A172 (cell line): ENCODE results near the gene DLG1. TPM values are rescaled to one million over a fixed set of nuclear protein-coding genes. Genes with fewer than 3 reads are reported as not detected.

ENCODE experiments used
- DNase-seq: peaks from one replicate; pipeline ENCODE4 v3.0.0-alpha.2; 2015; ENCODE audit warnings: low spot score
- total RNA-seq: library from RNA; depleted of rRNA; stranded (reverse); fragments of >200 nt; shearing (Covaris generic); gene quantifications from 2 replicates; pipeline ENCODE4 v1.2.3, GENCODE V29; 2014

Gene DLG1
- total RNA-seq, 1 experiment from 2014 or later: 148 TPM

DNA sequence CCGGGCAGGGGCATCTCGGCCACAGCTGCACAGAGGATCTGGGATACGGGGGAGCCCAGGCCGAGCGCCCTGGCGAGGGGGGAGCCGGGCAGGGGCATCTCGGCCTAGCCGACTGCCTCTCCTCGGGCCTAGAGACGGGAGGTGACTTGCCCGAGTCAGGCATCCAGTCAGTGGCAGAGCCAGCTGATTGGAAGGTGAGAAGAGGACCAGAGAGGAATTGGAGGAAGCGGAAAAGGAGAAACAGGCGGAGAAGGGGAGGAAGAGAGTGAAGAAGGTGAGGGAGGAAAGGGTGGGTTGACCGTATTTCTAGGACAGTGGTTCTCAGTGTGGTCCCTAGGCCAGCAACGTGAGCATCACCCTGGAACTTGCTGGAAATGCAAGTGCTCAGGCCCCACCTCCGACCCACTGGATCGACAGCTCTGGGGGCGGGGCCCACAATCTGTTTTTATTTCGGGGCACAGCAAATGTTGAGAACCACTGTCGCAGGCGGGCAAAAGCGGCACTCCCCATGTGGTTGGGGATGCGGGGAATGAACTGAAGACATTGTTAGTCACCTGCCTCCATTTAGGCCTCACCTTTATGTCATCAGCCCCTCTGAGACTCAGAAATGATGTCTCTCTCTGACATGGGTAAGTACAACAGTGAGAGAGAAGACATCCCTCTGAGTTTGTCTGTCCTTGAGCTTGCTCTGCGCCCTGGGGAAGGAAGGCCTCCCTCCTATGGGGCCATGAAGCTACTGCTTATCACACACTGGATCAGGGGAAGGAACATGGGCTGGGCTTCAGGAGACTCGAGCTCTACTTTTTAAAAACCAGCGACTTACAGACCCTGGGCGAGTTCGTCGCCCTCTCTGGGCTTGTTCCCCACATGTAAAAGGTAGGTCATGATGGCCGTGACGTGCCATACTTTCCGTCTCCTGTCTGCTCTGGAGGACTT is 267.8 kb downstream of the DLG1 start:
- no peak for DNase-seq

DNA sequence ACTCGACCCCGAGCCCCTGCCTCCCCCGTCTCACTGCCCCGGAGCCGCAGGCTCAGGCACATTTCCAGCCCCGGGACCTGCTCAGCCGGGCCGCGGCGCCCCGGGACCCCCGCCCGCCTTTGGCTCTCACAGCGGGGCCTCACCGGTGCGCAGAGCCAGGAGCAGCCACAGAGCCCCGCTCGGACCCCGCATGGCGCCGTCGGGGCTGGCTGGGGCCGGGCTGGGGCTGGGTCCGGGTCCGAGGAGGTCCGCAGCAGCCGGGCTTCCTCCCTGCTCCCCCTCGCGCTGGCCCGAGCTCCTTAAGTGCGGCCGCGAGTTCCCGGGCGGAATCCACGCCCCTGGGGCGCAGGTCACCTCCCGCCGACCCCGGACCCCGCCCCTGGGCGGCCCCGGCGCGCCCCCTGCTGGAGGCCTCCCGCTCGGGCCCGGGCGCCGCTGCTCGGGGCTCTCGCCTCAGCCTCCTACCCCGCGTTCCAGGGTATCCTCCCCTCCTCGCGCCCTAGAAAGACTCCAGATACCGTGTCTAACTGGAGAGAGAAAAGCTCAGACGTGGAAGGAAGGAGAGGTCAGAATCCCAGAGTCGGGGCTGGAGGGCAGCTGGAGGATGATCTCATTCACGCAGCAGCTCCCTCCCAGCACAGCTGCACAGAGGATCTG is 268.8 kb downstream of the DLG1 start, which contains the start of gene MELTF:
MELTF (minus strand) TSS at position 307 of the 657 bp plus-strand sequence; CDS start at position 192, 115 bp downstream.
- peak; percentile 49 for DNase-seq

DNA sequence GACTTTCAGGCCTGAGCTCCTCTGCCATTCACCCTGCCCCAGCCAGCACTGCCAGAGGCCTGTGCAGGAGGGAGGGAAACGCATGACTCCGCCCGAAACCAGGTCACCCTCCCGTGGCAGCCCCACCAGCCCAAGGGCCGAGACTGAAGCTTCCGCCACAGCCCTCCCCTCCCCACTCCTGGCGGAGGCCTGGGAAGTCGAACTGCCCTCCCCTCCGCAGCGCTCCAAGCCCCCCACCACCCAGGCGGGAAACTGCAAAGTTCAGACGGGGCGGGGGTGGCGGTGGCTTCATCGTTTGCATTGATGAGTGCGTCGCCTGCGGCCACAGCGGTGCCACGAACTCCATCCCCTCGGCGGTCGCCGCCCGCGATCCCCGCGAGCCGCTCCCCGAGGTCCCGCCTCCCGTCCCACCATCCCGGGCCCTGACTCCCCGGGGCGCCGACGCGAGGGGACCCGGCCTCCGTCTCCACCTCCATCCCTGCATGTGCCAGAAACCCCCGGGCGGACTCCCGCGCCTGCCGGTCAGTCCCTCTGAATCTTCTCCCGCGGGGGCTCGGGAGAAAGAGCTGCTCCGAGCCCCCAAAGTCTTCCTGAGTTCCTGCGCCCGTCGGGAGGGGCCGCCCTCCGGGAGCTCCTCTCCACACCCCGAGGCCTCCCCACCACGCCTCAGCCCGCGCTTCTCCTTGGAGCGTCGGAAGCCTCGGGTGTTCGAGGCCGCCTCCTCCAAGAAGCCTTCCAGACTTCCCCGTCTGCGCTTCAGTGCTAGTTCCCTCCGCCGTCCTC is 269.5 kb downstream of the DLG1 start:
- DNase-seq: peak; percentile 34

DNA sequence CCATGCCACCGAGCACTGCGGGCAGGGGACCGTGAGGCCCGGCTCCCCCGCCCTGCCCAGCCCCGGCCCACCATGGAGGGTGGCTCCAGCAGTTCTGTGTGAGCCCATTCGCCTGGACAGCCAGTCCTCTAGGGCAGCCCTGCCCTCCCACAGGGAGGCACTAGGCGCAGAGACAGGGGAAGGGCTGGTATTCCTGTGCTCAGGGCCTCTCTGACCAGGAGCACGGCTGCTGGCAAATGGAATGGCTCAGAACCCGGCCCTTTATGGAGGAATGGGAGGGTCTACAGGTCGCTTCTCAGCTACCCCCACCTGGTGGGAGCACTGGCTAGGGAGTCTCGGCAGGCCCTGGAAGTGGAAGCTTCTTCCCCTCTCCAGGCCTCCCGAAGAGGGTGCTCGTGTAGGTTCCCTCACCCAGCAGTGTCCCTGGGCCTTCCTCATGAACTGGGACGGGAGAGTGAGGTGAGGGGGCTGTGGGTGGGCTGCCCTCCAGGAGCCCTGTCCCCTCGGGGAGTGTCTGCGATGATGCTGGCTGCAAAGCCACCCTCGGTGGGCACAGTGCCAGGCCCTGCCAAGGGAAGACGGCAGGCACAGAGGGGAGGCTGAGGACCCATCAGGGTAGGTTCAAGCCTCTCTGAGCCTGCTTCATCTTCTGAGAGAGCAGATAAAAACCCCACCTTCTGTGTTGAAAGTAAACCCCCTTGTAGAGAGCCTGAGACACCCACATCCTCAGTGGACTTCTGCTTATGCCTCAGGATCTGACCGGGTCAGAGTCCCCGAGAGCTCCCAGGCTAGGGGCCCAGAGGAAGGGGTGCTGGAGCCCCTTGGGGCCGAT is 270.3 kb downstream of the DLG1 start:
- DNase-seq: no peak

DNA sequence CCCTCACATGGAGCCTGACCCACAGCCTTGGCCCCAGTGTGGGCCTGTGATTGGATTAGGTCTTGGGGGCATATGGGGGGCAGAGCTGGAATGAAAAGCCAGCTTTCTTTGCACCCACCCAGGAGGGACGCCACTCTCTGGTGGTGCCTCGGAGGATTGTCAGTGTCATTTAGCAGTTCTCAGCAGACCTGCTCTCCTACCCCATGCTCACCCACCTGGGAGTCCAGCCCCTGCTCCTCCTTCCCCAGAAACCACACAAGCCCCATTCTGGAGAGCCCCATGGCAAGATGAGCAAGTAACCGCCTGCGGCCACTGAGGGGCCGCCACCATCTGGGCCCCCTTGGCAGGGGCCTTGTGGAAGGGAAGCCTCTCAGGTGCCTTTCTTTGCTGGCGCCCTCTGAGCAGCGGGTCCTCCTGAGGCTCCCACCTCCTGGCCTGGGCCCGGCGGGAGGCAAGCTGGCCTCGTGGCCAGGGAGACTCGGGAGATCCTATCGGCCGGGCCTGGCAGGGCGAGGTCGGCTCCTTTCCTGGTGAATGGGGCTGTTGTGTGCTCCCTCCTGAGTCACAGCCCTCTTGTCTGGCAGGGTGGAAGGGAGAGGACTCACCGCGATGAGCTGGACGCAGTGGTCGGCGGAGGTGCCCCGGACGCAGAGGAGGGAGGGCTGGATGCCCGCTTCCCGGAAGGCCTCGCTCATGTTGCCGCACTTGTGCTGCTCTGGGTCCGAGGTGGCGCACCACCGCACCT is 271.1 kb downstream of the DLG1 start:
- DNase-seq: peak; percentile 33

DNA sequence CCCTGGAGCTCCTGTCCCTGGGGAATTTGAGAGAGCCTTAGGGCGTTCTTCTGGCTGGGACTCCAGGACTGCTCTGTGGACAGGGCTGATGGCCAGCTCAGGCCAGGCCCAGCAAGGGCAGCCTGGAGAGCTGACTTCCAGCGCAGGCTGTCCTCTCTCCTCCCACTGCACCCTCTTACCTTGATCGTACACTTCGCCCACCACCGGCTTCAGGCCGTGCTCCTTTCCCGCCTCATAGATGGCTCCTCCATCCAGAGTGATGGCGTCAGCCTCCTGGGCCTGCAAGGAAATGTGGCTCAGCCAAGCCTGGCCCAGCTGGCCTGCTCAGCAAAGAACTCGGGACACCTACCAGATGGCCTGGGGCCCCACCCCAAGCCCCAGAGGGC is 271.9 kb downstream of the DLG1 start:
- no peak for DNase-seq

DNA sequence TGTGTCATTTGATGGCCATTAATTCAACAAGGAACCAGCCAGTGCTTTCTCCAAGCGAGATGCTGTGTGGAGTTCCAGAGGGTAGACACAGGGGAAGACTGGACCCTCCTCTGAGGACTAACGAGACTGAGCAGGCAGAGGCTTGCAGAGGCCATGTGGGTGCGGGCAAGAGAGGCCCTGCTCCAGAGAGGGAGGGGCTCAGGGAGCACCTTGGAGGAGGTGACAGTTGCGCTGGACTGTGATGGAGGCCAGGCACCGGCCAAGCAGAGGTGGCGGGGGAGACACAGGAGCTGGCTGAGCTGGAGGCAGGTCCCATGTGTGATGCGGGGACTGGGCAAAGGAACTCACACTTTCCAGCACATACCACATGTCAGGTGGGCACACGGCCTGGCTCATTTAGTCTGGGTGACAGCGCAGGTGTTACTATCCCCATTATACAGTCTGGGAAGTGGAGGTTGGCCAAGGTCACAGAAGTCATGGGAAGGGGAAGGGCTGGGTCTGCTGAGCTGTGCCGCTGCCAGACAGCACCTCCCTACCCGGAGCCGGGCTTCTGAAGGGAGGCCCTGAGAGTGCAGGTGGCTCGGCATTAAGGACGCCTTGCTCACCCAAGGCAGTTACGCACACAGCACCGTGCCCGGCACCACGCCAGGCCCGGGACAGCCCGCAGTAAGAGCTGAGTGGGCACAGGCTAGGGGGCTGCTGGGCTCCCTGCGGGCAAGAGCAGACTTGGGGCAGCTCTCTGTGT is 272.5 kb downstream of the DLG1 start:
- no peak for DNase-seq

DNA sequence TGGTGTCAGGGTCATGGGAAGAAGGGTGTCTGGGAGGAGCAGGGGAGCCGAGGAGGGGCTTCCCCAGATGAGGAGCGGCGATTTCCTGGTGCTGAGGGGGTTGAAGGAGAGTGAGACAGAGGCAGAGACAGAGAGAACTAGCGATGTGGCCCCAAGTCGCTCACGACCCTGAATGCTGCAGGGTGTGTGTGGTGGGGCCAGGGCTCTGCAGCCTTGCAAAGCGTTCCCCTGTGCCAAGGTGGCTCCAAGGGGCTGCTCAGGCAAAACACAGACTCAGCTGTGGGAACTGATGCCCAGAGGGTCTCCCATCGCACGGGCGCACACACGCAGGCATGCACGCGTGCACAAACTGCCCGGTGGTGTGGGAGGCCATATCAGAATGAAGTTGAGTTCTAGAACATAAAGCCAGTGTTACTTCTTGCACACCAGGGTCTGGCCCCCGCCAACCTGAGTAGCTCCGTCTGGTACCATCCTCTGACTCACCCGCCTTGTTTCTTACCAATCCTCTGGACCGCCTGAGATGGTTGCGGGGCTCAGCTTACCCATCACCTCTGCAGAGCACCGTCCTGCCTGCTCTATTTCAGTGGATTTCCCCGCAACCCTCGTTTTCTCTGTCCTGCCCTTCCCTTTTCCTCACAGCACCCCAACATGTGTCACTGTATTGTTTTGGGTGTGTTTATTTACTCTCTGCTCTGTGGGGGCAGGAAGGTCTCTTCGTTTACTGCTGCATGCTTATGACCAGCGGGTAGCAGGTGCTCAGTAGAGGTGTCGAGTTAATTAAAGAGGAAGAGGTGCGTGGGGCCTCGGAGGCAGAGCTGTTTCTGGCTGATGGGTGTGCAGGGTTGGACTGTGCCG is 273.3 kb downstream of the DLG1 start:
- DNase-seq: no peak

DNA sequence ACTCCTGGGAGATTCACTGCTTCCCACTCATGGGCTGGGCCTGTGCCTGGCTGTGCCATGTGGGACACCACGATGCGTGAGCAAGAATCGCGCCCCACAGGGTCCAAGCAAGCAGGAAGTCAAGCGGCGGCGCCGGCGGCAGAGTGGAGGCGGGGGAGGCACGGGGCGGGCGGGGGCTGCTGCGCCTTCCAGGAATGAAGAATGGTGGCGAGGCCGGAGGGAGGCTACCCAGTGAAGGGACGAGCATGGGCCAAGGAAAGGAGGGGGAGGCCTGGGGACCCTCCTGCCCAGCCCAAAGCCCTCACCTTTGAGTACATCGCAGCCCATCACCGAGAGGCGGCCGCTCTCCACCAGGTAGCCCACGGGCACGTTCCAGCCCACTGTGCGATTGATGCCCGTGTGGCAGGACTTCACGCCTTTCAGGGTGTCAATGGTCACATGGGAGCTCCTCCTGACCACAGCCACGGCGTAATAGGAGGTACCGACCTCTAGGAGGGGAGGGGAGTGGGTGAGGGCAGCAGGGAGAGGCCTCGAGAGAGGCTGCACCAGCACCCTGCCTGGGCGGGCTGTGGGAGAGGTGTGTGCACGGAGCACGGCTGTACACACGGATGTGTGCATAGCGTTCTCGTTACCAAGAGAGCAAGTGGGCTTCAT is 274.3 kb downstream of the DLG1 start:
- no peak for DNase-seq

DNA sequence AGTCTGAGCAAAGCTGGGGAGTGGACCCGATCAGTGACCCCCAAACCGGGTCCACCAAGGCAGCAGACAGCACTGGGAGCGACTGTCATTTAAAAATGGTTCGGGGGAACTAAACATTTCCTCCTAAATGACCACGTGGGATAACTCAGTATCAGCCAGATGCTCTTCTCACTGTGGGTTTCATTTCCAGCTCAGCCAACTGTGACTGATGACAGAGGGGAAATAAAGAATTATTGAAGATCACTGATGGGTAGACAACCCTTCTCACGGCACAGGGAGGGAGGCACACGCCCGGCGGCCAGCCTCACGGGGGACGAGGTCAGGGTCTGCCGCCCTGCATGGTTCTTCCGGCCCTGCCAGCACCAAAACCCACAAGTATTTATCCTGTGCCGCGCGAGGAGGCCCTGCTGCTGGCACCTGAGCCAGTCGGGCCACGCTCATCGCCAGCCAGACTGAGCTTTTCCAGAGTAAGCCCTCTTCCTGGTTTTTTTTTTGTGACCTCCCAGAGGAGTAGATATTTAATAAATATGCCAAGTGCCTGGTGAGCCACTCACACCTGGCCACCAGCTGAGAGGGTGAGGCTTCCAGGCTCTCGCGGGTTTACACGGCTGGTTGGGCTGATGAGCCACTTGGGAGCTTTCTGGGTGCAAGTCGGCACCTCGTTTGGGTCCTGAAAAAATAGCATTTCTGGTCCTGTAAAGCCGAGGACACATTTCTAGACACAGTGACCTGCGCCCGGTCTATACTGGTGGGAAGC is 275.0 kb downstream of the DLG1 start:
- DNase-seq: no peak

DNA sequence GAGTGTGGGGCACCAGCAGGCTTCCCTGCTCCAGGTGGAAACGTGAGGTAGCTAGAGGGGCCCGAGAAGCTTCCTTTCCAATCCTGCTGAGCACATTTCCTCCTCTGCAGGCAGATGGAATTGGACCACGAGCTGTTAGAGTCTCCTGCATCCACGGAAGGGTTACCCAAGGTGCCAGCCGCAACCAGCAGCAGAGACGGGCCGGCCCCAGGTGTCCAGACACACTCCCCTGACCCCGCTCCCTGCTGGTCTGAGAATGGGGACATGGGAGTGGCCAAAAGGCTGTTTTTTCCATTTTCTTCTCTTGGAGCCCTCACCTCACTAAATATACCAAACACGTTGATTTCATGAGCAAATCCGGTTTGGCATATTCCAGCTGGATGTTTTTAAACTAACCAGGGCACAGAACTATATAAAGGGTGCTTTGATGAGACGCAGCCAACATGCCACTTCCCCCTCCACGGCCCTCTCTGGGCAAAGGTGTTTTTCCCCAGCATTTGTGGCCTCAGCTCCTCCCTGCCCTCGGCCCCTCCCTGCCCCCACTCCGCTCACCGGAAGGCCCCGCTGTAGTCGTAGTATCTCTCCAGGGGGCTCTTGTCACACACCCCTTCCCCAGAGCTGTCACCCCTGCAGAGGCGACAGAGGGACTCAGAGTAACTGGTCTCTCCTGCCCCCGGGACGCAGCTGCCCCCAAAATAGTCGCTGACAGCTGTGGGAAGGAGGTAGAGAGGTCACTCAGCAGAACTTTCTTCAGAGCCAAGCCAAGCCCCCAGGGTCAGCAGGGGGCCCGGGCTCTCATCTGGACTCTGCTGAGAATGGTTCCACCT is 275.8 kb downstream of the DLG1 start:
- DNase-seq: no peak

DNA sequence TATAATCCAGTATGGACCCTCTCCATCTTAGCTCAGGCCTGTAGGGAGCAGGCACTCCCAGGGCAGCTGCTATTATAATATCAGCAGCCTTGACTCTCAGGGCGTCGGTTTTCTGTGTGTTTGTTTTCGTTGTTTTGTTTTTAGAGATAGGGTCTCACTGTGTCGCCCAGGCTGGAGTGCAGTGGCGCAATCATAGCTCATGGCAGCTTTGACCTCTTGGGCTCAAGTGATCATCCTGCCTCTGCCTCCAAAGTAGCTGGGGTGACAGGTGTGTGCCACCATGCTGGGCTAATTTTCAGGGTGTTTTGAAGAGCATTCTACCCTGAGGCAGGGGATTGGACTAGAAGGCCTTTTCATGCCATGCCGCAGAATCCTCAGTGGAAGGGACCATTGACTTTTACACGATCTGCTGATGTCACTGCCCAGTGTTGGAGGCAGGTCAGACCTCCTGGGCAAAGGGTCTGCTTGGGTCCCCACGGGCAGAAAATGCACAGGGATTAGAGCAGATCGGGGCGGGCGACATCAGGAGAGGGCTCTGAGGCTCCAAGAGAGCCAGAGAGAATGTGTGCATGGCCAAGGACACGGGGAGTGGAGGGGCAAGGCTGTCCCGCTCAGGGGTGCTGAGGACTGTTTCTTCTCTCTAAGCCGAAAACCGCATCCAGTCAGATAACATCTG is 276.5 kb downstream of the DLG1 start:
- no peak for DNase-seq

DNA sequence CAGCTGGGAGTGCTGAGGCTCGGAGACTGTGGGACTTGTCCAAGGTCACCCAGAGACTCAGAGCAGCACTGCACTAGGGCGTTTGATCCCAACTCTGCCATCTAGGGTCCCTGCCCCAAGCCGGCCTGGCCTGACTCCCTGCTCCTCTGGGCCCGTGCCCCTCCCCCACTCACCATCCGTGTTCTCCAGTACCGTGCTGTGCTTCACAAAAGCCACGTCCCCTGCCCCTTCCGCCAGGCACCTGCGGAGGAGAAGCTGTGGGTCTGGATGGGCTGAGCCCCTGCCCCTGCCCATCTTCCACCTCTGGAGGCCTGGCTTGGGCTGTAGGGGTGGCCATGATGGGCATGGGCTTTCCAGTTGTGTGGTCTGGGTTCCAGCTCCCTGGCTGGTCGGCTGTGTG is 277.2 kb downstream of the DLG1 start:
- no peak for DNase-seq

DNA sequence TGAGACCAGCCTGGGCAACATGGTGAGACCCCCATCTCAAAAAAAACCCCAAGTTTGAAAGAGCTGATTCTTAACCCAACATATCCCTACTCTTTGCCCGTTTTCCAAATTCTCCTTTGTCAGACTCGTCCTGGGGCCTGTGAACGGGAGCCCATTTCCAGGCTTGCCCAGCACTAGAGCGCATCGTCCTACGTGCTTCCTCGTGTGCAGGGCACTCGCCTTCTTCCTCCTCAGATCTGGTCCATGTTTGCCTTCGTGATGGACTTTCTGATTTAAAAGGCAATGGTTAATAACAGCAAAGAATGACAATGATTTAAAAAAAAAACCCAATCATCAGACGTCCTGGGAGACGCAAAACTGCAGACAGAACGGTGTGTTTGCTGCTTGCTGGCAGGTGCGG is 278.9 kb downstream of the DLG1 start:
- no peak for DNase-seq

DNA sequence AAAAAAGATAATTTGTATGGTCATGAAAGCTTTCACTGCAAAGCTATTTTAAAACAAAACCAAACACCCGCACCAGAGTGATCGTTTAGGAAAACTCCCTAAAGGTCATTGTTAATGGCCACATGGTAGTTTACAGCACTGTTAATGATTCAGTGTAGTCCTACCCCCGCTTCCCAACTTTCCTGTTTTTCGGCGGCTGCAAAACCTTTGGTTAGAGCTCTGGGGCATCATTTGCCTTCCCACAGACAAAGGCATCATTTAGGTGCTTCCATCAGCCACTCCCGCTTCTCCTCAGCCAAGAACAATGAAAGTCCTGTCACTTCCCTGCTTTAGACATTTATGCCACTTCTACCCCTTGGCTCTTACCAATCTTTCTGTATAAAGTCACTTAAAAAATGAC is 279.4 kb downstream of the DLG1 start:
- DNase-seq: no peak

DNA sequence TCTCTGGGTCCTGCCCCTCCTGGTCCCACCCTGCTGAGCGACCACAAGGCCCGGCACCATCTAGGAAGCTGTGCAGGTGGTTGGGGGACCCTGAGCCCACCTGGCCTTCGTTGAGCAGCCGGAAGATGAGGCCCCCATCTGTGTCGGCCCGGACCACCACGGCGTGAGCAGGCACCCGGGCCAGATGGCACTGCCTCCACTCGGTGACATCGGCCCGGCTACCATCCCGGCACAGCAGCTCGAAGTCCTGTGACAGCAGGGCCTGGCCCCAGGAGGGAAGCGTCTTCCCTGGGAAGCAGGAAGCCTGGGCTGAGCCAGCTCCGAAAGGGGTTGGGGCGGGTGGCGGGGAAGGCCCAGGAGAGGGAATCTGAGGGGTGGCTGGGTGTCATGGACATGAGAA is 281.4 kb downstream of the DLG1 start:
- no peak for DNase-seq
